Suprapubic skin (tissue), 4 donors: ENCODE results near the gene TUBA3E. TPM values are rescaled to one million over a fixed set of nuclear protein-coding genes. Genes with fewer than 3 reads are reported as not detected.
"Not testable (repeated sequence)": the region's sequence is repeated elsewhere in the genome, so short reads cannot be mapped to it uniquely, and the experiment has no call there.

Source experiments
- DNase-seq, 2 donors: peaks; one replicate each; pipeline ENCODE4 v3.0.0-alpha.2; 2019; ENCODE audit warnings: low spot score in 2 of 2
- H3K27ac ChIP-seq: fragments of 200-600 bp; sonication (generic); one replicate; pipeline ENCODE4 v1.5.1; 2019
- H3K27me3 ChIP-seq: fragments of 200-600 bp; sonication (generic); one replicate; pipeline ENCODE4 v1.5.1; 2019
- H3K36me3 ChIP-seq: fragments of 200-600 bp; sonication (generic); one replicate; pipeline ENCODE4 v1.5.1; 2019
- H3K4me1 ChIP-seq: fragments of 200-600 bp; sonication (generic); one replicate; pipeline ENCODE4 v1.5.1; 2019
- H3K4me3 ChIP-seq: fragments of 200-600 bp; sonication (generic); one replicate; pipeline ENCODE4 v1.5.1; 2019; ENCODE audit warnings: mild to moderate bottlenecking
- H3K9me3 ChIP-seq: fragments of 200-600 bp; sonication (generic); one replicate; pipeline ENCODE4 v1.5.1; 2019
- CTCF ChIP-seq, 2 donors: fragments of 200-600 bp in 1 of 2; fragments of 450-650 bp in 1 of 2; sonication (generic) in 1 of 2; IDR thresholded peaks; one replicate each; pipeline ENCODE4 v1.5.1; 2016 to 2019; ENCODE audit warnings: antibody characterized with exemption in 2 of 2, mild to moderate bottlenecking in 1 of 2, moderate library complexity in 1 of 2
- EP300 ChIP-seq: sonication (generic); formaldehyde crosslinking; IDR thresholded peaks from one replicate; pipeline ENCODE4 v1.6.1; 2017; ENCODE audit warnings: antibody characterized with exemption
- POLR2A ChIP-seq, 2 donors: fragments of 450-650 bp; IDR thresholded peaks; one replicate each; pipeline ENCODE4 v1.6.1; 2017; ENCODE audit warnings: antibody characterized with exemption in 2 of 2, mild to moderate bottlenecking in 2 of 2, moderate library complexity in 2 of 2
- POLR2AphosphoS5 ChIP-seq, 3 donors: sonication (generic); formaldehyde crosslinking; IDR thresholded peaks; one replicate each; pipeline ENCODE4 v1.6.1; 2017; ENCODE audit warnings: antibody characterized with exemption in 3 of 3
- WGBS: methylation state at CpG from one replicate; pipeline ENCODE4 v1.1.5; 2018; 5-methylcytosine and 5-hydroxymethylcytosine counted together
- total RNA-seq, 4 donors: library from RNA; depleted of rRNA; stranded (reverse); fragments of >200 nt; gene quantifications; one replicate each; pipeline ENCODE4 v1.1.0, GENCODE V29; 2016

Gene TUBA3E
- total RNA-seq, 4 donors from 2014 or later = not detected

GRCh38 chr2:130231656-130232055 is 33.4 kb upstream of the TUBA3E start:
- no peak for DNase-seq
- no peak for TF ChIP-seq EP300
- TF ChIP-seq POLR2AphosphoS5 (IDR thresholded peaks at IDR 0.05) = no peak
- TF ChIP-seq POLR2A (IDR thresholded peaks at IDR 0.05) = no peak
- no peak for TF ChIP-seq CTCF (IDR thresholded peaks at IDR 0.05)
- H3K4me1 ChIP-seq = no peaks in the 10 kb centered on the region
- H3K27ac ChIP-seq = no peak overlapping the region
- H3K27me3 ChIP-seq = peaks cover 18% of the 10 kb centered on the region
- H3K4me3 ChIP-seq = no peak overlapping the region
- H3K36me3 ChIP-seq = no peaks in the 10 kb centered on the region
- H3K9me3 ChIP-seq = no peaks in the 10 kb centered on the region
- 75% methylated on average over 7 of the region's 12 CpGs for WGBS

GRCh38 chr2:130230907-130231306 is 32.7 kb upstream of the TUBA3E start:
- not testable (repeated sequence) for H3K27ac ChIP-seq, DNase-seq, H3K4me3 ChIP-seq, H3K9me3 ChIP-seq, H3K4me1 ChIP-seq, H3K36me3 ChIP-seq
- peaks cover 20% of the 10 kb centered on the region for H3K27me3 ChIP-seq
- 93% methylated on average over 6 of the region's 15 CpGs for WGBS

- peaks cover 21% of the 10 kb centered on the region for H3K27me3 ChIP-seq
- not testable (repeated sequence) for H3K4me3 ChIP-seq, H3K27ac ChIP-seq, DNase-seq, H3K9me3 ChIP-seq, H3K36me3 ChIP-seq, H3K4me1 ChIP-seq
- WGBS = 100% methylated on average over 5 of the region's 18 CpGs
Measured at GRCh38 chr2:130230376-130230775, 32.1 kb upstream of the TUBA3E start.

- not testable (repeated sequence) for H3K9me3 ChIP-seq, DNase-seq, H3K4me1 ChIP-seq, H3K27ac ChIP-seq, H3K36me3 ChIP-seq
- 43% methylated on average over 8 of the region's 48 CpGs for WGBS
- Histone ChIP-seq H3K4me3 (peak overlapping the region; percentile 9), H3K27me3 (peaks cover 22% of the 10 kb centered on the region)
Measured at GRCh38 chr2:130229161-130229510, 30.9 kb upstream of the TUBA3E start.

- H3K36me3 ChIP-seq, H3K4me1 ChIP-seq, DNase-seq, H3K27ac ChIP-seq, H3K9me3 ChIP-seq: not testable (repeated sequence)
- whole genome bisulfite sequencing = 68% methylated on average over 10 of the region's 69 CpGs
- peak overlapping the region; percentile 9 for H3K4me3 ChIP-seq
- peaks cover 23% of the 10 kb centered on the region for H3K27me3 ChIP-seq
Measured at GRCh38 chr2:130228467-130229160, 30.4 kb upstream of the TUBA3E start.

- H3K27me3 ChIP-seq = peaks cover 23% of the 10 kb centered on the region
- WGBS = 93% methylated on average over 20 of the region's 21 CpGs
Measured at GRCh38 chr2:130228005-130228404, 29.8 kb upstream of the TUBA3E start.

GRCh38 chr2:130222523-130222922 is 24.3 kb upstream of the TUBA3E start:
- peaks cover 11% of the 10 kb centered on the region for H3K27me3 ChIP-seq
- 40% methylated on average over 4 of the region's 4 CpGs for WGBS
- H3K27ac ChIP-seq, H3K4me1 ChIP-seq, H3K9me3 ChIP-seq, DNase-seq, H3K4me3 ChIP-seq, H3K36me3 ChIP-seq: not testable (repeated sequence)

More at GRCh38 chr2:130228005-130228404, 29.8 kb upstream of the TUBA3E start:
- not testable (repeated sequence) for H3K4me1 ChIP-seq, H3K9me3 ChIP-seq, H3K4me3 ChIP-seq, H3K27ac ChIP-seq, DNase-seq, H3K36me3 ChIP-seq

- not testable (repeated sequence) for H3K36me3 ChIP-seq, H3K27me3 ChIP-seq, DNase-seq, H3K4me1 ChIP-seq, H3K4me3 ChIP-seq, H3K9me3 ChIP-seq, H3K27ac ChIP-seq
- 33% methylated on average over 1 of the region's 1 CpG for WGBS
Measured at GRCh38 chr2:130220505-130220904, 22.3 kb upstream of the TUBA3E start.

- not testable (repeated sequence) for H3K36me3 ChIP-seq, H3K27ac ChIP-seq, H3K27me3 ChIP-seq, H3K4me3 ChIP-seq, H3K9me3 ChIP-seq, H3K4me1 ChIP-seq, DNase-seq
- WGBS = 74% methylated on average over 2 of the region's 2 CpGs
Measured at GRCh38 chr2:130219147-130219546, 20.9 kb upstream of the TUBA3E start.

GRCh38 chr2:130207051-130207450 is 8.8 kb upstream of the TUBA3E start:
- not testable (repeated sequence) for H3K27ac ChIP-seq
- WGBS = 81% methylated on average over 10 of the region's 13 CpGs

GRCh38 chr2:130203150-130203549 is 4.9 kb upstream of the TUBA3E start:
- not testable (repeated sequence) for DNase-seq, H3K9me3 ChIP-seq, H3K4me1 ChIP-seq, H3K27ac ChIP-seq, H3K4me3 ChIP-seq, H3K27me3 ChIP-seq, H3K36me3 ChIP-seq
- WGBS = no CpG with 5 or more reads among the region's 3 CpGs

More at GRCh38 chr2:130207051-130207450, 8.8 kb upstream of the TUBA3E start:
- not testable (repeated sequence) for H3K9me3 ChIP-seq, H3K4me3 ChIP-seq, DNase-seq, H3K27me3 ChIP-seq, H3K4me1 ChIP-seq, H3K36me3 ChIP-seq

- H3K36me3 ChIP-seq, H3K4me1 ChIP-seq, DNase-seq, H3K9me3 ChIP-seq, H3K4me3 ChIP-seq, H3K27ac ChIP-seq, H3K27me3 ChIP-seq: not testable (repeated sequence)
- no CpG with 5 or more reads among the region's 7 CpGs for WGBS
Measured at GRCh38 chr2:130202518-130202917, 4.3 kb upstream of the TUBA3E start.

- not testable (repeated sequence) for H3K9me3 ChIP-seq, H3K36me3 ChIP-seq, H3K4me3 ChIP-seq, H3K4me1 ChIP-seq, H3K27me3 ChIP-seq, DNase-seq, H3K27ac ChIP-seq
- 96% methylated on average over 7 of the region's 13 CpGs for WGBS
Measured at GRCh38 chr2:130196052-130196451, 2.2 kb downstream of the TUBA3E start.
